LoVo (cell line): Measurements from ENCODE around the gene CIT.
A peak's percentile ranks its signal among the peaks of the same experiment; 100 is the strongest.

Experiments
- DNase-seq: peaks from one replicate; pipeline ENCODE4 v3.0.0-alpha.2; 2016; ENCODE audit warnings: low spot score

CIT gene

GRCh38 chr12:119850330-119850729, 26.8 kb downstream of the CIT start:
- DNase-seq, result no peak

- no peak for DNase-seq
Observed at GRCh38 chr12:119843100-119843499, 34.0 kb downstream of the CIT start.

- DNase-seq, result no peak
Observed at GRCh38 chr12:119842380-119842779, 34.7 kb downstream of the CIT start.

GRCh38 chr12:119841433-119842210, 35.5 kb downstream of the CIT start:
- DNase-seq, result no peak

GRCh38 chr12:119840582-119840981, 36.5 kb downstream of the CIT start:
- DNase-seq, result no peak

- DNase-seq, result no peak
Observed at GRCh38 chr12:119840168-119840567, 37.0 kb downstream of the CIT start.

- no peak for DNase-seq
Observed at GRCh38 chr12:119838826-119839600, 38.1 kb downstream of the CIT start.

GRCh38 chr12:119836781-119837180, 40.3 kb downstream of the CIT start:
- no peak for DNase-seq

GRCh38 chr12:119835068-119835467, 42.1 kb downstream of the CIT start:
- no peak for DNase-seq

GRCh38 chr12:119829439-119829838, 47.7 kb downstream of the CIT start:
- DNase-seq, result no peak

GRCh38 chr12:119828300-119828699, 48.8 kb downstream of the CIT start:
- DNase-seq, result no peak

- no peak for DNase-seq
Observed at GRCh38 chr12:119827760-119828159, 49.4 kb downstream of the CIT start.

- DNase-seq, result no peak
Observed at GRCh38 chr12:119826661-119827445, 50.3 kb downstream of the CIT start.

GRCh38 chr12:119825262-119825661, 51.9 kb downstream of the CIT start:
- no peak for DNase-seq

GRCh38 chr12:119822046-119822445, 55.1 kb downstream of the CIT start:
- no peak for DNase-seq

- no peak for DNase-seq
Observed at GRCh38 chr12:119819322-119819721, 57.8 kb downstream of the CIT start.

- no peak for DNase-seq
Observed at GRCh38 chr12:119817546-119818343, 59.4 kb downstream of the CIT start.

- DNase-seq, result no peak
Observed at GRCh38 chr12:119809023-119809422, 68.1 kb downstream of the CIT start.

- DNase-seq, result peak; percentile 8
Observed at GRCh38 chr12:119808441-119808840, 68.7 kb downstream of the CIT start.

GRCh38 chr12:119807380-119807779, 69.7 kb downstream of the CIT start:
- no peak for DNase-seq

GRCh38 chr12:119804011-119804641, 73.0 kb downstream of the CIT start:
- peak; percentile 49 for DNase-seq
